ENCODE measurements around the gene ALKBH4. TPM values are rescaled to one million over a fixed set of nuclear protein-coding genes. Genes with fewer than 3 reads are reported as not detected.
A peak's percentile ranks its signal among the peaks of the same experiment; 100 is the strongest.

ALKBH4 gene
- polyA plus RNA-seq, 2 of the 4 experiments (the other 2 are of a cell fraction), result 4.0 to 8.8 TPM

- Histone ChIP-seq H3K4me2 (peak within 1 kb of the TSS; percentile 91), H3K27ac (peak within 1 kb of the TSS; percentile 85 to 98), H3K4me1 (peaks cover 30% of the 10 kb centered on the region), H3K9me3 (no peaks in the 10 kb centered on the region), H3K4me3 (peak within 1 kb of the TSS; percentile 89)
- FAIRE-seq (no peak), ATAC-seq (peak; percentile 63 to 74), DNase-seq (ENCODE audit: low read depth in 1 of 2, low spot score in 1 of 2) (peak; percentile 51 to 81)
- TF ChIP-seq JUN (IDR thresholded peaks at IDR 0.05) (peak in 1 of 2 experiments; percentile 68; a peak in 3 of 5 replicates), POLR2A (IDR thresholded peaks at IDR 0.05; ENCODE audit: low read length) (peak; percentile 56), E2F6 (IDR thresholded peaks at IDR 0.05; ENCODE audit: borderline replicate concordance, low read depth) (no peak), PHF8 (IDR thresholded peaks at IDR 0.05; ENCODE audit: borderline replicate concordance, low read depth) (peak; percentile 61; the same call in 1 of the 2 replicates)
- 6% methylated on average over 4 of the region's 90 CpGs for WGBS (ENCODE audit: missing lambda C conversion rate)
- ChIA-PET POLR2A (interaction anchor here (0.6 to 1.8 kb wide), 4 partner anchors 10 to 37 kb away, joined by 3 to 22 read pairs (median 7); partner anchors contain the start of gene PRKRIP1), CTCF (interaction anchor here (0.9 to 1.9 kb wide), 5 partner anchors 17 to 34 kb away, joined by 3 to 7 read pairs (median 3); no protein-coding TSS in a partner anchor)
Observed at GRCh38 chr7:102433219-102434038, 31.2 kb downstream of the ALKBH4 start, which contains the start of gene ORAI2. TSS of gene ORAI2 (plus strand) at chr7:102433575. CDS start at chr7:102438957, 5,382 bp downstream.

- CTCF ChIA-PET, result interaction anchor here (0.6 to 1.6 kb wide), 3 partner anchors 20 to 32 kb away, joined by 3 read pairs; no protein-coding TSS in a partner anchor
Observed at GRCh38 chr7:102432442-102433218, 32.0 kb downstream of the ALKBH4 start.

GRCh38 chr7:102431617-102432298, 32.9 kb downstream of the ALKBH4 start:
- peaks cover 30% of the 10 kb centered on the region for H3K4me1 ChIP-seq
- 67% methylated on average over 17 of the region's 17 CpGs for WGBS (ENCODE audit: missing lambda C conversion rate)
- ATAC-seq (peak; percentile 7 to 16; a peak in 3 of 6 replicates), FAIRE-seq (no peak), DNase-seq (ENCODE audit: low read depth in 1 of 2, low spot score in 1 of 2) (peak in 1 of 2 experiments; percentile 50)
- H3K4me2 ChIP-seq, result no peak overlapping the region
- CTCF ChIA-PET, result interaction anchor here (0.6 to 1.6 kb wide), 2 partner anchors 19 to 31 kb away, joined by 3 read pairs; no protein-coding TSS in a partner anchor
- TF ChIP-seq BHLHE40 (IDR thresholded peaks at IDR 0.05; ENCODE audit: low read depth, low read length) (no peak), MYC (IDR thresholded peaks at IDR 0.05; ENCODE audit: borderline replicate concordance, low read length) (no peak), ELK1 (IDR thresholded peaks at IDR 0.05; ENCODE audit: low read depth, low read length) (no peak), SMC3 (IDR thresholded peaks at IDR 0.05) (no peak), REST (IDR thresholded peaks at IDR 0.05) (no peak), ATOH8 (CRISPR knock-in tag; IDR thresholded peaks at IDR 0.05; ENCODE audit: low read depth) (no peak), RFX5 (IDR thresholded peaks at IDR 0.05) (no peak)
- H3K4me3 ChIP-seq, result no peak overlapping the region
- POLR2A ChIA-PET, result no interaction called here
- no peaks in the 10 kb centered on the region for H3K9me3 ChIP-seq
- H3K27ac ChIP-seq, result peak overlapping the region in 1 of 2 experiments; percentile 98; a peak in 2 of 6 replicates

More at GRCh38 chr7:102432442-102433218, 32.0 kb downstream of the ALKBH4 start:
- peak overlapping the region; percentile 89 for H3K4me3 ChIP-seq
- WGBS (ENCODE audit: missing lambda C conversion rate), result 70% methylated on average over 16 of the region's 27 CpGs
- TF ChIP-seq JUNB (IDR thresholded peaks at IDR 0.05) (no peak), RNF2 (IDR thresholded peaks at IDR 0.05; ENCODE audit: borderline replicate concordance, low read depth) (no peak), RCOR1 (IDR thresholded peaks at IDR 0.05; ENCODE audit: low read depth, low read length) (no peak), TP53 (CRISPR knock-in tag; IDR thresholded peaks at IDR 0.05) (no peak), E2F6 (IDR thresholded peaks at IDR 0.05; ENCODE audit: borderline replicate concordance, low read depth) (no peak), NR3C1 (IDR thresholded peaks at IDR 0.05) (no peak), POLR2AphosphoS2 (conservative IDR thresholded peaks at IDR 0.05; ENCODE audit: low read length) (no peak), ZC3H11A (IDR thresholded peaks at IDR 0.05) (no peak), EP300 (IDR thresholded peaks at IDR 0.05) (no peak)
- TF ChIP-seq, protein P1, sequence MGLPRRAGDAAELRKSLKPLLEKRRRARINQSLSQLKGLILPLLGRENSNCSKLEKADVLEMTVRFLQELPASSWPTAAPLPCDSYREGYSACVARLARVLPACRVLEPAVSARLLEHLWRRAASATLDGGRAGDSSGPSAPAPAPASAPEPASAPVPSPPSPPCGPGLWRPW (IDR thresholded peaks at IDR 0.05), result no peak
- DNase-seq (ENCODE audit: low read depth in 1 of 2, low spot score in 1 of 2), result no peak
- H3K4me2 ChIP-seq, result peak overlapping the region; percentile 91
- no peaks in the 10 kb centered on the region for H3K9me3 ChIP-seq
- POLR2A ChIA-PET, result interaction anchor here (1.1 to 1.8 kb wide), 2 partner anchors 20 to 31 kb away, joined by 4 to 10 read pairs; no protein-coding TSS in a partner anchor
- peak overlapping the region; percentile 85 to 98 for H3K27ac ChIP-seq
- ATAC-seq, result peak in 1 of 2 experiments; percentile 25; a peak in 4 of 6 replicates
- H3K4me1 ChIP-seq, result peaks cover 30% of the 10 kb centered on the region
- no peak for FAIRE-seq
